ENCODE measurements around the gene RBM34. TPM values are rescaled to one million over a fixed set of nuclear protein-coding genes. Genes with fewer than 3 reads are reported as not detected.

RBM34 gene
- total and polyA plus RNA-seq, 4 experiments from 2014 or later: 55.2 to 120 (median 99.7) TPM

- Histone ChIP-seq H3K27me3 (ENCODE audit: insufficient read depth, low read length) (no peaks in the 10 kb centered on the region), H3K36me3 (ENCODE audit: insufficient read depth, low read length) (peaks cover 64% of the 10 kb centered on the region), H3K4me1 (ENCODE audit: insufficient read depth, low read length) (no peaks in the 10 kb centered on the region), H3K27ac (ENCODE audit: low read depth, low read length) (no peak overlapping the region), H3K4me3 (ENCODE audit: low read length in 2 of 2) (no peak overlapping the region), H3K9me3 (ENCODE audit: control insufficient read depth in 1 of 2, low read length in 2 of 2) (no peaks in the 10 kb centered on the region)
- peak overlapping the region in 1 of 7 donors; percentile 29 for H3K27ac Mint-ChIP-seq
- H3K9me3 Mint-ChIP-seq: no peaks in the 10 kb centered on the region
- H3K4me1 Mint-ChIP-seq: peaks cover 9 to 19% (median 10%) of the 10 kb centered on the region in 4 donors
- H3K4me3 Mint-ChIP-seq: no peak overlapping the region
- H3K27me3 Mint-ChIP-seq: no peaks in the 10 kb centered on the region
- no peak for DNase-seq
- CTCF ChIA-PET (ENCODE audit: partially characterized antibody): interaction anchor here (2.2 kb wide), 1 partner anchor 8 kb away, joined by 6 read pairs; no protein-coding TSS in a partner anchor
- POLR2A ChIA-PET (ENCODE audit: partially characterized antibody): no interaction called here
- peaks cover 59 to 73% of the 10 kb centered on the region in 2 donors for H3K36me3 Mint-ChIP-seq
- intact Hi-C loops (cut with micrococcal nuclease): no loop called here
Measured at GRCh38 chr1:235111107-235111506, 49.9 kb downstream of the RBM34 start.

DNA sequence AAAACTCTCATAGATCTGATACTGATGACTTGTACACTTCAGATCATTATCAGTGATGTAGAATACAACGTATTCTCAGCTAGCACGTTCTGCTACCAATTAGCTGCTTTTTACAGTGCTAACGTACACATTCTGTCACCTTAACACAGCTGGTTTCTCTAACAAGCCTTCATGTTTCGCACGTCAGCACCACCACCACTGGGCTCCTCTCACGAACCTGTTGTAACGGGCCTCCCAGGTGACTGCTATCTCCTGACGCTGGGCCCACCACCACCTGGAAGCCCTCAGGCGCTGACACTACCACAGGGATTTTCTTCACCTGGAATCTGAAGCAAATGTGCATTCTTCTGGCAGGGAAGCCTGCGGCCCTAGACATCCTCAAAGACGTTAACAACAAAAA is 52.2 kb downstream of the RBM34 start:
- H3K36me3 ChIP-seq (ENCODE audit: insufficient read depth, low read length): peaks cover 51% of the 10 kb centered on the region
- Mint-ChIP-seq H3K4me3 (peak overlapping the region in 1 of 8 donors; percentile 9), H3K27ac (peak overlapping the region in 1 of 7 donors; percentile 17), H3K4me1 (peaks cover 19 to 38% (median 26%) of the 10 kb centered on the region in 4 donors), H3K27me3 (no peaks in the 10 kb centered on the region), H3K36me3 (peaks cover 51 to 65% of the 10 kb centered on the region in 2 donors), H3K9me3 (no peaks in the 10 kb centered on the region)
- H3K9me3 ChIP-seq (ENCODE audit: control insufficient read depth in 1 of 2, low read length in 2 of 2): no peaks in the 10 kb centered on the region
- CTCF ChIA-PET (ENCODE audit: partially characterized antibody): interaction anchor here (0.7 to 8.0 kb wide), 4 partner anchors 17 to 525 kb away, joined by 3 to 75 read pairs (median 10); partner anchors contain the start of gene RBM34
- POLR2A ChIA-PET (ENCODE audit: partially characterized antibody): interaction anchor here (1.0 to 1.5 kb wide), 2 partner anchors 14 to 52 kb away, joined by 3 read pairs; partner anchors contain the start of gene RBM34
- DNase-seq: no peak
- peaks cover 20% of the 10 kb centered on the region for H3K4me1 ChIP-seq (ENCODE audit: insufficient read depth, low read length)
- H3K27ac ChIP-seq (ENCODE audit: low read depth, low read length): no peak overlapping the region
- intact Hi-C loops (cut with micrococcal nuclease): no loop called here
- H3K4me3 ChIP-seq (ENCODE audit: low read length in 2 of 2): no peak overlapping the region
- no peaks in the 10 kb centered on the region for H3K27me3 ChIP-seq (ENCODE audit: insufficient read depth, low read length)

DNA sequence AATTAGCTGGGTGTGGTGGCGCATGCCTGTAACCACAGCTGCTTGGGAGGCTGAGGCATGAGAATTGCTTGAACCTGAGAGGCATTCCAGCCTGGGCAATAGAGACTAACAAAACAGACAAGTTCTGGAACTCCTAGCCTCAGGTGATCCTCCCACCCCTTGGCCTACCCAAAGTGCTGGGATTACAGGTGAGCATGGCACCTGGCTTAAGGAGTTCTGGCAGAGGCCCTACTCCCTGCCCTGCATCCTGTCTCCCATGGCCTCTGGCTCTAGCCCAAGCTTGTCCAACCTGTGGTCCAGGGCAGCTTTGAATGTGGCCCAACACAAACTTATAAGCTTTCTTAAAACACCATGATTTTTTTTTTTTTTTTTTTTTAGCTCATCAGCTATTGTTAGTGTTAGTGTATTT is 52.9 kb downstream of the RBM34 start:
- Mint-ChIP-seq H3K9me3 (peaks cover 0 to 2% (median 0%) of the 10 kb centered on the region in 8 donors), H3K4me3 (peak overlapping the region in 1 of 8 donors; percentile 18), H3K36me3 (peaks cover 44 to 59% of the 10 kb centered on the region in 2 donors), H3K4me1 (peaks cover 22 to 36% (median 29%) of the 10 kb centered on the region in 4 donors), H3K27me3 (no peaks in the 10 kb centered on the region), H3K27ac (peak overlapping the region in 1 of 7 donors; percentile 24)
- CTCF ChIA-PET (ENCODE audit: partially characterized antibody): interaction anchor here (0.7 to 8.0 kb wide), 4 partner anchors 16 to 525 kb away, joined by 3 to 75 read pairs (median 11); partner anchors contain the start of gene TOMM20
- intact Hi-C loops (cut with micrococcal nuclease): no loop called here
- no peaks in the 10 kb centered on the region for H3K9me3 ChIP-seq (ENCODE audit: control insufficient read depth in 1 of 2, low read length in 2 of 2)
- no peak for DNase-seq
- POLR2A ChIA-PET (ENCODE audit: partially characterized antibody): interaction anchor here (0.7 to 1.5 kb wide), 4 partner anchors 12 to 52 kb away, joined by 3 to 5 read pairs (median 3); partner anchors contain the start of gene RBM34
- H3K27ac ChIP-seq (ENCODE audit: low read depth, low read length): no peak overlapping the region
- peaks cover 27% of the 10 kb centered on the region for H3K4me1 ChIP-seq (ENCODE audit: insufficient read depth, low read length)
- no peaks in the 10 kb centered on the region for H3K27me3 ChIP-seq (ENCODE audit: insufficient read depth, low read length)
- no peak overlapping the region for H3K4me3 ChIP-seq (ENCODE audit: low read length in 2 of 2)
- H3K36me3 ChIP-seq (ENCODE audit: insufficient read depth, low read length): peaks cover 44% of the 10 kb centered on the region

- ChIA-PET POLR2A (ENCODE audit: partially characterized antibody) (interaction anchor here (0.7 to 1.5 kb wide), 3 partner anchors 13 to 18 kb away, joined by 3 to 5 read pairs (median 3); no protein-coding TSS in a partner anchor), CTCF (ENCODE audit: partially characterized antibody) (interaction anchor here (1.3 to 8.0 kb wide), 4 partner anchors 15 to 309 kb away, joined by 3 to 75 read pairs (median 11); partner anchors contain the start of gene TOMM20)
- H3K27me3 Mint-ChIP-seq: no peaks in the 10 kb centered on the region
- no peaks in the 10 kb centered on the region for H3K9me3 ChIP-seq (ENCODE audit: control insufficient read depth in 1 of 2, low read length in 2 of 2)
- peaks cover 38 to 54% of the 10 kb centered on the region in 2 donors for H3K36me3 Mint-ChIP-seq
- intact Hi-C loops (cut with micrococcal nuclease): no loop called here
- H3K27me3 ChIP-seq (ENCODE audit: insufficient read depth, low read length): no peaks in the 10 kb centered on the region
- DNase-seq: no peak
- H3K4me1 Mint-ChIP-seq: peaks cover 24 to 41% (median 33%) of the 10 kb centered on the region in 4 donors
- peaks cover 0 to 2% (median 0%) of the 10 kb centered on the region in 8 donors for H3K9me3 Mint-ChIP-seq
- H3K4me3 ChIP-seq (ENCODE audit: low read length in 2 of 2): no peak overlapping the region
- H3K27ac Mint-ChIP-seq: peak overlapping the region in 5 of 7 donors; percentile 12 to 62 (median 27)
- H3K27ac ChIP-seq (ENCODE audit: low read depth, low read length): no peak overlapping the region
- H3K4me3 Mint-ChIP-seq: peak overlapping the region in 1 of 8 donors; percentile 18
- peaks cover 33% of the 10 kb centered on the region for H3K4me1 ChIP-seq (ENCODE audit: insufficient read depth, low read length)
- H3K36me3 ChIP-seq (ENCODE audit: insufficient read depth, low read length): peaks cover 38% of the 10 kb centered on the region
Measured at GRCh38 chr1:235107368-235108184, 53.5 kb downstream of the RBM34 start.

GRCh38 chr1:235106457-235106856 is 54.6 kb downstream of the RBM34 start:
- H3K4me1 Mint-ChIP-seq: peaks cover 28 to 48% (median 38%) of the 10 kb centered on the region in 4 donors
- Histone ChIP-seq H3K9me3 (ENCODE audit: control insufficient read depth in 1 of 2, low read length in 2 of 2) (no peaks in the 10 kb centered on the region), H3K27ac (ENCODE audit: low read depth, low read length) (no peak overlapping the region), H3K4me3 (ENCODE audit: low read length in 2 of 2) (no peak overlapping the region), H3K36me3 (ENCODE audit: insufficient read depth, low read length) (peaks cover 30% of the 10 kb centered on the region), H3K4me1 (ENCODE audit: insufficient read depth, low read length) (peaks cover 42% of the 10 kb centered on the region), H3K27me3 (ENCODE audit: insufficient read depth, low read length) (no peaks in the 10 kb centered on the region)
- CTCF ChIA-PET (ENCODE audit: partially characterized antibody): interaction anchor here (0.7 to 8.0 kb wide), 15 partner anchors 11 to 676 kb away, joined by 3 to 75 read pairs (median 5); partner anchors contain the start of genes RBM34 and TOMM20
- no peak for DNase-seq
- H3K27me3 Mint-ChIP-seq: peaks cover 0 to 1% of the 10 kb centered on the region in 2 donors
- intact Hi-C loops (cut with micrococcal nuclease): no loop called here
- H3K9me3 Mint-ChIP-seq: peaks cover 0 to 2% (median 0%) of the 10 kb centered on the region in 8 donors
- POLR2A ChIA-PET (ENCODE audit: partially characterized antibody): interaction anchor here (0.6 to 0.7 kb wide), 3 partner anchors 168 to 335 kb away, joined by 3 to 4 read pairs (median 3); no protein-coding TSS in a partner anchor
- H3K4me3 Mint-ChIP-seq: peak overlapping the region in 3 of 8 donors; percentile 26 to 73 (median 44)
- peaks cover 34 to 47% of the 10 kb centered on the region in 2 donors for H3K36me3 Mint-ChIP-seq
- peak overlapping the region in 4 of 7 donors; percentile 14 to 79 (median 60) for H3K27ac Mint-ChIP-seq

GRCh38 chr1:235105051-235106043 is 55.7 kb downstream of the RBM34 start:
- POLR2A ChIA-PET (ENCODE audit: partially characterized antibody): interaction anchor here (0.6 to 2.0 kb wide), 8 partner anchors 14 to 504 kb away, joined by 3 to 11 read pairs (median 4); partner anchors contain the start of gene RBM34
- Mint-ChIP-seq H3K36me3 (peaks cover 27 to 36% of the 10 kb centered on the region in 2 donors), H3K27ac (peak overlapping the region; percentile 81 to 96 (median 88)), H3K27me3 (peaks cover 0 to 1% of the 10 kb centered on the region in 2 donors), H3K9me3 (peaks cover 0 to 2% (median 0%) of the 10 kb centered on the region in 8 donors), H3K4me3 (peak overlapping the region; percentile 72 to 98 (median 86)), H3K4me1 (peaks cover 28 to 52% (median 38%) of the 10 kb centered on the region in 4 donors)
- peak overlapping the region; percentile 5 for H3K27ac ChIP-seq (ENCODE audit: low read depth, low read length)
- H3K4me1 ChIP-seq (ENCODE audit: insufficient read depth, low read length): peaks cover 42% of the 10 kb centered on the region
- intact Hi-C loops (cut with micrococcal nuclease): loop anchor here (2.0 kb wide), 3 partner anchors 55 to 677 kb away; partner anchors contain the start of gene RBM34
- H3K36me3 ChIP-seq (ENCODE audit: insufficient read depth, low read length): peaks cover 21% of the 10 kb centered on the region
- H3K27me3 ChIP-seq (ENCODE audit: insufficient read depth, low read length): no peaks in the 10 kb centered on the region
- CTCF ChIA-PET (ENCODE audit: partially characterized antibody): interaction anchor here (0.6 to 8.0 kb wide), 34 partner anchors 12 to 677 kb away, joined by 3 to 75 read pairs (median 4); partner anchors contain the start of gene RBM34
- no peaks in the 10 kb centered on the region for H3K9me3 ChIP-seq (ENCODE audit: control insufficient read depth in 1 of 2, low read length in 2 of 2)
- peak in 4 of 5 donors; percentile 26 to 38 (median 34) for DNase-seq
- H3K4me3 ChIP-seq (ENCODE audit: low read length in 2 of 2): peak overlapping the region in 1 of 2 donors; percentile 39

Data from CD4-positive, alpha-beta memory T cell (primary cell).